Measurements from ENCODE around the gene NOTO.

The NOTO gene

GRCh38 chr2:73258913-73259215, 56.5 kb downstream of the NOTO start:
- no peak for DNase-seq

- DNase-seq, result no peak
Measured at GRCh38 chr2:73259276-73259675, 56.9 kb downstream of the NOTO start.

GRCh38 chr2:73259704-73260337, 57.4 kb downstream of the NOTO start:
- DNase-seq, result no peak

- no peak for DNase-seq
Measured at GRCh38 chr2:73260338-73260984, 58.1 kb downstream of the NOTO start.

Measured in central memory CD4-positive, alpha-beta T cell (primary cell).